Natural killer cell treated with Interleukin-12 subunit alpha and Interleukin-12 subunit beta and Interleukin-15 and Interleukin-18, amount 100 ng/mL, for 72 hours (primary cell): Measurements from ENCODE around the gene APOBEC3C. TPM values are rescaled to one million over a fixed set of nuclear protein-coding genes. Genes with fewer than 3 reads are reported as not detected.
A peak's percentile ranks its signal among the peaks of the same experiment; 100 is the strongest.
"Not testable (repeated sequence)": the region's sequence is repeated elsewhere in the genome, so short reads cannot be mapped to it uniquely, and the experiment has no call there.

Source experiments
- ATAC-seq, 2 donors: fragments of 150-1000 bp; cut with Tn5 transposase in 1 of 2; sonication (Bioruptor Pico), chemical (Tn5 transposase) in 1 of 2; 2 replicates each; pipeline ENCODE4 v1.10.0; 2021
- DNase-seq: peaks from one replicate; pipeline ENCODE4 v3.0.0; 2022; ENCODE audit warnings: low spot score
- H3K27ac Mint-ChIP-seq, 2 donors: 1 replicate in 1 of 2; 2 replicates in 1 of 2; pipeline ENCODE4 v1.8.0; 2022; ENCODE audit warnings: mixed read lengths in 2 of 2, mild to moderate bottlenecking in 1 of 2, moderate library complexity in 1 of 2
- H3K27me3 Mint-ChIP-seq, 2 donors: 1 replicate in 1 of 2; 2 replicates in 1 of 2; pipeline ENCODE4 v1.8.0; 2022; ENCODE audit warnings: mixed read lengths in 2 of 2
- H3K36me3 Mint-ChIP-seq: one replicate; pipeline ENCODE4 v1.8.0; 2022; ENCODE audit warnings: mixed read lengths
- H3K4me1 Mint-ChIP-seq, 2 donors: 1 replicate in 1 of 2; 2 replicates in 1 of 2; pipeline ENCODE4 v1.8.0; 2022; ENCODE audit warnings: low read depth in 2 of 2, mixed read lengths in 2 of 2, mild to moderate bottlenecking in 1 of 2
- H3K4me3 Mint-ChIP-seq: one replicate; pipeline ENCODE4 v1.8.0; 2022; ENCODE audit warnings: mixed read lengths
- H3K9me3 Mint-ChIP-seq: 2 replicates; pipeline ENCODE4 v1.8.0; 2022; ENCODE audit warnings: mixed read lengths
- total RNA-seq, 2 donors: library from RNA; stranded (reverse); gene quantifications; one replicate each; pipeline ENCODE4 v1.2.3, GENCODE V29; 2022

APOBEC3C gene
- total RNA-seq, 2 donors from 2014 or later, result 78.5 to 103 TPM

GRCh38 chr22:38973289-38974169, 40.5 kb upstream of the APOBEC3C start:
- no peak overlapping the region for H3K27ac Mint-ChIP-seq
- no peak overlapping the region for H3K4me3 Mint-ChIP-seq
- H3K9me3 Mint-ChIP-seq, result no peaks in the 10 kb centered on the region
- ATAC-seq (peak in 1 of 2 donors; percentile 72), DNase-seq (no peak)
- peaks cover 0 to 17% of the 10 kb centered on the region in 2 donors for H3K27me3 Mint-ChIP-seq
- peaks cover 0 to 7% of the 10 kb centered on the region in 2 donors for H3K4me1 Mint-ChIP-seq
- no peaks in the 10 kb centered on the region for H3K36me3 Mint-ChIP-seq

- Mint-ChIP-seq H3K4me3 (no peak overlapping the region), H3K9me3 (no peaks in the 10 kb centered on the region), H3K27ac (no peak overlapping the region), H3K36me3 (no peaks in the 10 kb centered on the region), H3K27me3 (peaks cover 0 to 17% of the 10 kb centered on the region in 2 donors), H3K4me1 (peaks cover 0 to 7% of the 10 kb centered on the region in 2 donors)
- ATAC-seq, result no peak
- DNase-seq, result no peak
These were observed 39.8 kb upstream of the APOBEC3C start for GRCh38 chr22:38974170-38974825.

- DNase-seq (no peak), ATAC-seq (no peak)
- H3K4me3 Mint-ChIP-seq, result no peak overlapping the region
- H3K27ac Mint-ChIP-seq, result no peak overlapping the region
- no peaks in the 10 kb centered on the region for H3K9me3 Mint-ChIP-seq
- H3K36me3 Mint-ChIP-seq, result no peaks in the 10 kb centered on the region
- peaks cover 0 to 17% of the 10 kb centered on the region in 2 donors for H3K27me3 Mint-ChIP-seq
- peaks cover 0 to 7% of the 10 kb centered on the region in 2 donors for H3K4me1 Mint-ChIP-seq
These were observed 39.3 kb upstream of the APOBEC3C start for GRCh38 chr22:38974826-38975175.

- H3K4me3 Mint-ChIP-seq, H3K27me3 Mint-ChIP-seq, H3K9me3 Mint-ChIP-seq, DNase-seq, ATAC-seq, H3K36me3 Mint-ChIP-seq, H3K27ac Mint-ChIP-seq: not testable (repeated sequence)
- peaks cover 0 to 10% of the 10 kb centered on the region in 2 donors for H3K4me1 Mint-ChIP-seq
These were observed 36.8 kb upstream of the APOBEC3C start for GRCh38 chr22:38977289-38977688.

GRCh38 chr22:38980587-38980986, 33.5 kb upstream of the APOBEC3C start:
- peaks cover 0 to 23% of the 10 kb centered on the region in 2 donors for H3K4me1 Mint-ChIP-seq
- not testable (repeated sequence) for H3K9me3 Mint-ChIP-seq, H3K36me3 Mint-ChIP-seq, H3K27ac Mint-ChIP-seq, DNase-seq, ATAC-seq, H3K4me3 Mint-ChIP-seq, H3K27me3 Mint-ChIP-seq

GRCh38 chr22:38981005-38981991, 32.8 kb upstream of the APOBEC3C start:
- H3K36me3 Mint-ChIP-seq, result no peaks in the 10 kb centered on the region
- H3K9me3 Mint-ChIP-seq, result no peaks in the 10 kb centered on the region
- peak overlapping the region; percentile 82 for H3K4me3 Mint-ChIP-seq
- no peaks in the 10 kb centered on the region for H3K27me3 Mint-ChIP-seq
- peak overlapping the region in 1 of 2 donors; percentile 68 for H3K27ac Mint-ChIP-seq
- DNase-seq (no peak), ATAC-seq (peak in 1 of 2 donors; percentile 17)
- H3K4me1 Mint-ChIP-seq, result peaks cover 0 to 23% of the 10 kb centered on the region in 2 donors

GRCh38 chr22:38981992-38982927, 31.8 kb upstream of the APOBEC3C start, which contains the start of gene APOBEC3B:
Gene APOBEC3B, plus strand, starts transcription at chr22:38982347. Its CDS starts 107 bp downstream, at chr22:38982454.
- DNase-seq (no peak), ATAC-seq (peak in 1 of 2 donors; percentile 95)
- Mint-ChIP-seq H3K9me3 (no peaks in the 10 kb centered on the region), H3K4me1 (peaks cover 0 to 23% of the 10 kb centered on the region in 2 donors), H3K27ac (peak within 1 kb of the TSS in 1 of 2 donors; percentile 68), H3K27me3 (no peaks in the 10 kb centered on the region), H3K4me3 (peak within 1 kb of the TSS; percentile 82), H3K36me3 (no peaks in the 10 kb centered on the region)

- no peak overlapping the region for H3K4me3 Mint-ChIP-seq
These were observed 29.8 kb upstream of the APOBEC3C start for GRCh38 chr22:38984224-38984623.

GRCh38 chr22:38984784-38985757, 29.0 kb upstream of the APOBEC3C start:
- not testable (repeated sequence) for H3K27me3 Mint-ChIP-seq, H3K36me3 Mint-ChIP-seq, H3K4me3 Mint-ChIP-seq, DNase-seq, H3K9me3 Mint-ChIP-seq
- H3K4me1 Mint-ChIP-seq, result peaks cover 0 to 29% of the 10 kb centered on the region in 2 donors
- ATAC-seq, result peak in 1 of 2 donors; percentile 55
- peak overlapping the region in 1 of 2 donors; percentile 72 for H3K27ac Mint-ChIP-seq

More at GRCh38 chr22:38984224-38984623, 29.8 kb upstream of the APOBEC3C start:
- no peak for ATAC-seq
- no peak for DNase-seq
- no peak overlapping the region for H3K27ac Mint-ChIP-seq
- H3K27me3 Mint-ChIP-seq, result no peaks in the 10 kb centered on the region
- H3K36me3 Mint-ChIP-seq, result no peaks in the 10 kb centered on the region
- H3K9me3 Mint-ChIP-seq, result no peaks in the 10 kb centered on the region
- H3K4me1 Mint-ChIP-seq, result peaks cover 0 to 24% of the 10 kb centered on the region in 2 donors

GRCh38 chr22:38986629-38987028, 27.4 kb upstream of the APOBEC3C start:
- H3K9me3 Mint-ChIP-seq, result no peaks in the 10 kb centered on the region
- no peaks in the 10 kb centered on the region for H3K27me3 Mint-ChIP-seq
- no peaks in the 10 kb centered on the region for H3K36me3 Mint-ChIP-seq
- H3K4me3 Mint-ChIP-seq, result no peak overlapping the region
- H3K4me1 Mint-ChIP-seq, result peaks cover 0 to 26% of the 10 kb centered on the region in 2 donors
- no peak for DNase-seq
- H3K27ac Mint-ChIP-seq, result no peak overlapping the region
- no peak for ATAC-seq

GRCh38 chr22:38987171-38987895, 26.7 kb upstream of the APOBEC3C start:
- ATAC-seq (no peak), DNase-seq (no peak)
- Mint-ChIP-seq H3K9me3 (no peaks in the 10 kb centered on the region), H3K4me1 (peaks cover 0 to 19% of the 10 kb centered on the region in 2 donors), H3K27me3 (no peaks in the 10 kb centered on the region), H3K36me3 (no peaks in the 10 kb centered on the region), H3K27ac (no peak overlapping the region), H3K4me3 (no peak overlapping the region)
